ENCODE results near the gene TK2.

The TK2 gene

GRCh38 chr16:66493490-66494401 lies 56.2 kb downstream of the TK2 start:
- peak in 8 of 42 donors; percentile 1 to 21 (median 8) for DNase-seq
- intact Hi-C loops (cut with DNase I), result no loop called here

GRCh38 chr16:66491716-66492064 lies 58.2 kb downstream of the TK2 start:
- DNase-seq, result peak in 4 of 42 donors; percentile 4 to 29 (median 12)
- intact Hi-C loops (cut with DNase I), result no loop called here

- intact Hi-C loops (cut with DNase I), result no loop called here
- DNase-seq, result peak in 9 of 42 donors; percentile 7 to 43 (median 16)
These were observed 58.9 kb downstream of the TK2 start for GRCh38 chr16:66490774-66491715.

- intact Hi-C loops (cut with DNase I), result no loop called here
- DNase-seq, result peak in 9 of 42 donors; percentile 2 to 39 (median 22)
These were observed 60.1 kb downstream of the TK2 start for GRCh38 chr16:66489818-66490217.

- intact Hi-C loops (cut with DNase I), result no loop called here
- DNase-seq, result peak in 7 of 42 donors; percentile 4 to 19 (median 14)
These were observed 60.5 kb downstream of the TK2 start for GRCh38 chr16:66489385-66489784.

- intact Hi-C loops (cut with DNase I), result no loop called here
- DNase-seq, result peak in 7 of 42 donors; percentile 1 to 36 (median 13)
These were observed 61.4 kb downstream of the TK2 start for GRCh38 chr16:66488505-66488904.

- peak in 9 of 42 donors; percentile 6 to 41 (median 15) for DNase-seq
- intact Hi-C loops (cut with DNase I), result no loop called here
These were observed 62.2 kb downstream of the TK2 start for GRCh38 chr16:66487580-66488275.

GRCh38 chr16:66486773-66487579 lies 62.9 kb downstream of the TK2 start:
- intact Hi-C loops (cut with DNase I), result no loop called here
- DNase-seq, result peak in 17 of 42 donors; percentile 10 to 63 (median 33)

- intact Hi-C loops (cut with DNase I), result no loop called here
- DNase-seq, result peak in 5 of 42 donors; percentile 3 to 36 (median 18)
These were observed 63.6 kb downstream of the TK2 start for GRCh38 chr16:66486199-66486772.

- peak in 2 of 42 donors; percentile 17 to 35 for DNase-seq
- intact Hi-C loops (cut with DNase I), result loop anchor here (2.0 kb wide), 1 partner anchor 79 kb away; no protein-coding TSS in a partner anchor
These were observed 64.5 kb downstream of the TK2 start for GRCh38 chr16:66485376-66485775.

- peak in 3 of 42 donors; percentile 19 to 34 (median 29) for DNase-seq
- intact Hi-C loops (cut with DNase I), result loop anchor here (2.0 kb wide), 1 partner anchor 78 kb away; no protein-coding TSS in a partner anchor
These were observed 65.3 kb downstream of the TK2 start for GRCh38 chr16:66484453-66485213.

GRCh38 chr16:66483689-66484452 lies 66.1 kb downstream of the TK2 start:
- intact Hi-C loops (cut with DNase I), result loop anchor here (2.0 kb wide), 1 partner anchor 77 kb away; no protein-coding TSS in a partner anchor
- DNase-seq, result peak; percentile 59 to 91 (median 80)

GRCh38 chr16:66481943-66482390 lies 68.0 kb downstream of the TK2 start:
- DNase-seq, result peak in 5 of 42 donors; percentile 3 to 38 (median 30)
- intact Hi-C loops (cut with DNase I), result no loop called here

GRCh38 chr16:66481081-66481942 lies 68.6 kb downstream of the TK2 start:
- intact Hi-C loops (cut with DNase I), result no loop called here
- peak in 8 of 42 donors; percentile 4 to 38 (median 22) for DNase-seq

All from head of caudate nucleus (tissue), 42 donors.